ENCODE data around the gene PPP1R1C. TPM values are rescaled to one million over a fixed set of nuclear protein-coding genes. Genes with fewer than 3 reads are reported as not detected.

The PPP1R1C gene
- total RNA-seq, 1 experiment from 2014 or later, result 4.0 TPM

- H2BK12ac ChIP-seq (ENCODE audit: insufficient read length, low read depth, low read length), result no peak overlapping the region
- Mint-ChIP-seq H3K36me3 (ENCODE audit: insufficient read depth in 1 of 3, low read depth in 3 of 3) (no peaks in the 10 kb centered on the region), H3K27me3 (ENCODE audit: low read depth) (no peaks in the 10 kb centered on the region), H3K4me1 (peaks cover 15 to 18% of the 10 kb centered on the region in 2 experiments), H3K9me3 (no peaks in the 10 kb centered on the region), H3K4me3 (no peak overlapping the region; a peak in 1 of 5 replicates), H3K27ac (peak overlapping the region in 2 of 3 experiments; percentile 25 to 28; a peak in 4 of 7 replicates)
- H3K4me1 ChIP-seq (ENCODE audit: insufficient read depth, low read length), result peaks cover 6% of the 10 kb centered on the region
- H3K14ac ChIP-seq (ENCODE audit: insufficient read depth, low read length), result no peak overlapping the region
- no peak overlapping the region for H2BK5ac ChIP-seq (ENCODE audit: insufficient read length, low read length)
- H4K91ac ChIP-seq (ENCODE audit: insufficient read length, low read depth, low read length), result no peak overlapping the region
- H3K23me2 ChIP-seq (ENCODE audit: insufficient read length, low read depth, low read length, poor library complexity, severe bottlenecking), result no peaks in the 10 kb centered on the region
- no peak overlapping the region for H2BK20ac ChIP-seq (ENCODE audit: low read depth, low read length, poor library complexity, severe bottlenecking)
- H3K9me3 ChIP-seq (ENCODE audit: control insufficient read depth, low read depth, low read length), result no peaks in the 10 kb centered on the region
- no peak overlapping the region for H2BK15ac ChIP-seq (ENCODE audit: low read depth, low read length)
- H4K8ac ChIP-seq (replicated peaks; ENCODE audit: insufficient read length, low read depth, low read length), result no peak overlapping the region
- no peak overlapping the region for H2AK5ac ChIP-seq (ENCODE audit: insufficient read length, low read length)
- no peak overlapping the region for H4K5ac ChIP-seq (ENCODE audit: insufficient read length, low read depth, low read length)
- no peaks in the 10 kb centered on the region for H3K79me1 ChIP-seq (ENCODE audit: insufficient read depth, low read depth, low read length, poor library complexity, severe bottlenecking)
- no peak overlapping the region for H3T11ph ChIP-seq (ENCODE audit: low read length)
- no peak overlapping the region for H3K18ac ChIP-seq (ENCODE audit: insufficient read length, low read depth, low read length)
- no peak overlapping the region for H3K27ac ChIP-seq (ENCODE audit: insufficient read length, low read depth, low read length)
- H2BK120ac ChIP-seq (ENCODE audit: low read depth, low read length, poor library complexity, severe bottlenecking), result no peak overlapping the region
- TF ChIP-seq, protein P1, sequence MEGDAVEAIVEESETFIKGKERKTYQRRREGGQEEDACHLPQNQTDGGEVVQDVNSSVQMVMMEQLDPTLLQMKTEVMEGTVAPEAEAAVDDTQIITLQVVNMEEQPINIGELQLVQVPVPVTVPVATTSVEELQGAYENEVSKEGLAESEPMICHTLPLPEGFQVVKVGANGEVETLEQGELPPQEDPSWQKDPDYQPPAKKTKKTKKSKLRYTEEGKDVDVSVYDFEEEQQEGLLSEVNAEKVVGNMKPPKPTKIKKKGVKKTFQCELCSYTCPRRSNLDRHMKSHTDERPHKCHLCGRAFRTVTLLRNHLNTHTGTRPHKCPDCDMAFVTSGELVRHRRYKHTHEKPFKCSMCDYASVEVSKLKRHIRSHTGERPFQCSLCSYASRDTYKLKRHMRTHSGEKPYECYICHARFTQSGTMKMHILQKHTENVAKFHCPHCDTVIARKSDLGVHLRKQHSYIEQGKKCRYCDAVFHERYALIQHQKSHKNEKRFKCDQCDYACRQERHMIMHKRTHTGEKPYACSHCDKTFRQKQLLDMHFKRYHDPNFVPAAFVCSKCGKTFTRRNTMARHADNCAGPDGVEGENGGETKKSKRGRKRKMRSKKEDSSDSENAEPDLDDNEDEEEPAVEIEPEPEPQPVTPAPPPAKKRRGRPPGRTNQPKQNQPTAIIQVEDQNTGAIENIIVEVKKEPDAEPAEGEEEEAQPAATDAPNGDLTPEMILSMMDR (conservative IDR thresholded peaks at IDR 0.05), result no peak
- no peak overlapping the region for H2AFZ ChIP-seq (ENCODE audit: low read length)
- no peak overlapping the region for H3K23ac ChIP-seq (ENCODE audit: insufficient read length, low read depth, low read length)
- no peaks in the 10 kb centered on the region for H4K20me1 ChIP-seq (ENCODE audit: control insufficient read depth, insufficient read depth, insufficient read length)
- no peak for DNase-seq
- no peak overlapping the region for H3K4me2 ChIP-seq (ENCODE audit: insufficient read depth, insufficient read length, low read length)
- H3K56ac ChIP-seq (ENCODE audit: insufficient read length, low read depth, low read length), result no peak overlapping the region
- no peaks in the 10 kb centered on the region for H3K79me2 ChIP-seq (ENCODE audit: insufficient read depth, low read length)
- H3K4ac ChIP-seq (ENCODE audit: low read depth, low read length), result no peak overlapping the region
- no peak overlapping the region for H3K9ac ChIP-seq (ENCODE audit: extremely low read depth, insufficient read length, low read length)
- no peaks in the 10 kb centered on the region for H3K27me3 ChIP-seq (ENCODE audit: insufficient read depth, low read length)
Measured at GRCh38 chr2:182069416-182069815, 83.8 kb downstream of the PPP1R1C start.
